GM20000 (cell line): ENCODE measurements around the gene CLMN.

Experiments used
- DNase-seq: peaks from one replicate; pipeline ENCODE4 v3.0.0; 2012; ENCODE audit warnings: low spot score
- CTCF ChIP-seq: IDR thresholded peaks from 2 replicates; pipeline ENCODE4 v1.5.1; 2012; ENCODE audit warnings: mild to moderate bottlenecking, control low read depth; ENCODE audit errors: extremely low read depth, missing control alignments

CLMN gene

GRCh38 chr14:95313707-95314106 lies 6.0 kb downstream of the CLMN start:
- DNase-seq, result no peak
- no peak for TF ChIP-seq CTCF

- TF ChIP-seq CTCF, result no peak
- DNase-seq, result no peak
Measured at GRCh38 chr14:95313190-95313589, 6.5 kb downstream of the CLMN start.

GRCh38 chr14:95312311-95312710 lies 7.4 kb downstream of the CLMN start:
- DNase-seq, result no peak
- no peak for TF ChIP-seq CTCF

- no peak for TF ChIP-seq CTCF
- DNase-seq, result no peak
Measured at GRCh38 chr14:95311752-95312151, 8.0 kb downstream of the CLMN start.

- TF ChIP-seq CTCF, result no peak
- no peak for DNase-seq
Measured at GRCh38 chr14:95310635-95311380, 8.9 kb downstream of the CLMN start.

- TF ChIP-seq CTCF, result no peak
- no peak for DNase-seq
Measured at GRCh38 chr14:95309261-95310051, 10.3 kb downstream of the CLMN start.

GRCh38 chr14:95308073-95308472 lies 11.6 kb downstream of the CLMN start:
- DNase-seq, result no peak
- no peak for TF ChIP-seq CTCF
